ENCODE measurements around the gene SLC25A18. TPM values are rescaled to one million over a fixed set of nuclear protein-coding genes. Genes with fewer than 3 reads are reported as not detected.

The SLC25A18 gene
- total and polyA plus RNA-seq, 2 of the 4 experiments (the other 2 are of a cell fraction), result 0.05 TPM; not detected in 1

- no peak overlapping the region for H3K4ac ChIP-seq (ENCODE audit: low read depth, low read length)
- no peaks in the 10 kb centered on the region for H3K9me1 ChIP-seq (ENCODE audit: insufficient read depth, low read length)
- dilution Hi-C loops (cut with HindIII; ENCODE audit: low sequenced_read_pairs, unreplicated experiment) (no loop called here), intact Hi-C loops (cut with micrococcal nuclease) (no loop called here), in situ Hi-C loops (cut with MboI; ENCODE audit: low sequenced_read_pairs) (no loop called here)
- ATAC-seq (ENCODE audit: low read depth), result no peak
- peaks cover 7% of the 10 kb centered on the region for H3K27me3 ChIP-seq (ENCODE audit: control insufficient read depth, insufficient read depth, low read length)
- H3K79me1 ChIP-seq (ENCODE audit: low read depth in 1 of 2, low read length in 2 of 2), result no peaks in the 10 kb centered on the region
- no peak overlapping the region for H3K4me2 ChIP-seq (ENCODE audit: low read depth, low read length)
- ChIA-PET CTCF (no interaction called here), POLR2A (ENCODE audit: unreplicated experiment) (no interaction called here)
- no peaks in the 10 kb centered on the region for H3K9me3 ChIP-seq (ENCODE audit: control insufficient read depth, insufficient read depth, low read length)
- H4K20me1 ChIP-seq (ENCODE audit: insufficient read depth, low read length), result no peaks in the 10 kb centered on the region
- H2BK20ac ChIP-seq (ENCODE audit: low read depth, low read length), result no peak overlapping the region
- no peak overlapping the region for H3K4me3 ChIP-seq (ENCODE audit: insufficient read depth, low read depth, low read length)
- no peak overlapping the region for H4K8ac ChIP-seq (ENCODE audit: low read depth in 2 of 2, low read length in 2 of 2)
- no peak overlapping the region for H3K18ac ChIP-seq (ENCODE audit: low read depth, low read length)
- no peak overlapping the region for H4K5ac ChIP-seq (ENCODE audit: low read depth, low read length)
- H2BK15ac ChIP-seq (ENCODE audit: low read depth, low read length), result no peak overlapping the region
- no peak for DNase-seq
- BruUV-seq (replicated peaks), result no TSS peak
- H2AK5ac ChIP-seq (ENCODE audit: low read depth, low read length), result no peak overlapping the region
- H3K9ac ChIP-seq (ENCODE audit: low read depth, low read length), result no peak overlapping the region
- no peak overlapping the region for H4K91ac ChIP-seq (ENCODE audit: insufficient read depth, low read depth, low read length)
- H3K23ac ChIP-seq (ENCODE audit: low read depth, low read length), result no peak overlapping the region
- no peak overlapping the region for H3K27ac ChIP-seq (ENCODE audit: insufficient read depth, low read length)
- no peak overlapping the region for H2BK5ac ChIP-seq (ENCODE audit: low read depth, low read length, poor library complexity, severe bottlenecking)
- no peak overlapping the region for H3K14ac ChIP-seq (replicated peaks; ENCODE audit: low read depth, low read length)
- no peak overlapping the region for H2AK9ac ChIP-seq (replicated peaks; ENCODE audit: low read depth, low read length, poor library complexity)
- H2AFZ ChIP-seq (replicated peaks; ENCODE audit: low read length, poor library complexity), result no peak overlapping the region
- no peaks in the 10 kb centered on the region for H3K36me3 ChIP-seq (ENCODE audit: control insufficient read depth, insufficient read depth, low read length)
- WGBS, 2 experiments (ENCODE audit: extremely low coverage in 2 of 2, insufficient read length in 1 of 2), result 80% methylated on average over 2 of the region's 7 CpGs; no CpG with 5 or more reads in 1 of the 2 experiments
- no peaks in the 10 kb centered on the region for H3K4me1 ChIP-seq (ENCODE audit: control insufficient read depth, insufficient read depth, low read length)
- TF ChIP-seq NFE2L2 (IDR thresholded peaks at IDR 0.05; ENCODE audit: low read depth, low read length) (no peak), RAD21 (IDR thresholded peaks at IDR 0.05; ENCODE audit: low read length) (no peak), POLR2A (IDR thresholded peaks at IDR 0.05; ENCODE audit: low read depth, low read length) (no peak), BHLHE40 (IDR thresholded peaks at IDR 0.05; ENCODE audit: low read depth, low read length) (no peak), ELK1 (IDR thresholded peaks at IDR 0.05; ENCODE audit: borderline replicate concordance, low read depth, low read length) (no peak), MAZ (IDR thresholded peaks at IDR 0.05; ENCODE audit: borderline replicate concordance, low read depth, low read length) (no peak), SMC3 (IDR thresholded peaks at IDR 0.05; ENCODE audit: low read depth, low read length) (no peak)
- no peak overlapping the region for H3K56ac ChIP-seq (ENCODE audit: extremely low read depth, insufficient read depth, low read length)
- no peak overlapping the region for H2BK120ac ChIP-seq (ENCODE audit: low read depth, low read length)
Measured at GRCh38 chr22:17514084-17514483, 49.2 kb upstream of the SLC25A18 start.

All from IMR-90 (cell line).